Endothelial cell of umbilical vein (primary cell): ENCODE results near the gene KMT2C.

Experiments used
- CTCF ChIP-seq, 2 donors: IDR thresholded peaks; 1 replicate in 1 of 2; 2 replicates in 1 of 2; pipeline ENCODE4 v1.5.1; 2011; ENCODE audit warnings: low read length in 2 of 2, mild to moderate bottlenecking in 2 of 2, moderate library complexity in 2 of 2, control low read depth in 1 of 2, inconsistent platforms in 1 of 2, low read depth in 1 of 2; ENCODE audit not compliant: insufficient read depth in 1 of 2; ENCODE audit errors: extremely low read depth in 1 of 2
- POLR2A ChIP-seq: IDR thresholded peaks from 2 replicates; pipeline ENCODE4 v1.6.1; 2012; ENCODE audit warnings: low read depth, mild to moderate bottlenecking, control low read depth, low read length

- TF ChIP-seq CTCF (IDR thresholded peaks at IDR 0.05; ENCODE audit: extremely low read depth in 1 of 2, insufficient read depth in 1 of 2, low read depth in 1 of 2, low read length in 2 of 2) (no peak), POLR2A (no peak)
Observed at GRCh38 chr7:152344253-152344652, 91.5 kb downstream of the KMT2C start.
